Stimulated activated CD4-positive, alpha-beta T cell treated with anti-CD3 and anti-CD28 coated beads, TNF-alpha, amount 100 ng/mL, for 48 hours (primary cell): ENCODE results near the gene ADAM12.
A peak's percentile ranks its signal among the peaks of the same experiment; 100 is the strongest.
"Not testable (repeated sequence)": the region's sequence is repeated elsewhere in the genome, so short reads cannot be mapped to it uniquely, and the experiment has no call there.

Experiments
- DNase-seq, 3 donors: peaks; one replicate each; pipeline ENCODE4 v3.0.0-alpha.2; 2020; ENCODE audit warnings: low read depth in 3 of 3

Gene ADAM12

GRCh38 chr10:126057494-126057893, 330.8 kb downstream of the ADAM12 start:
- DNase-seq = no peak

DNA sequence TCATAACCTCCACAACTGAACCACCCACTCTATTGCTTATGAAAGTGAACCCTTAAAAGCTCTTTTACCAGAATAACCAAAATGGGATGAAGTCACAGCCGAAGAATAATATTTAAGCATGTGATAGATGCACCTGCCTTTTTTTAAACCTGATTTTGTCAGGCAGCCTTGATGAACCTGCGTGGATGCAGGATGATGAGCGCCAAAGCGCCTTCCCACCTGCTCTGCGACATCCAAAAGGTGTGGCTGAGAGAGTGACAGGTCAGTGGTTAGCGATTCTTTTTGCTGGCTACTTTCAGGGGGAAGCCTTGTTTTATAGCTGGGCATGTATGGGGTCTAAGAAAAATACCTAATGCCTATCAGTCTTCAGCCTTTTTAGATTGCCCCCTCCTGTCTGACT, 334.1 kb downstream of the ADAM12 start:
- no peak for DNase-seq

GRCh38 chr10:126052171-126052570, 336.1 kb downstream of the ADAM12 start:
- no peak for DNase-seq

DNA sequence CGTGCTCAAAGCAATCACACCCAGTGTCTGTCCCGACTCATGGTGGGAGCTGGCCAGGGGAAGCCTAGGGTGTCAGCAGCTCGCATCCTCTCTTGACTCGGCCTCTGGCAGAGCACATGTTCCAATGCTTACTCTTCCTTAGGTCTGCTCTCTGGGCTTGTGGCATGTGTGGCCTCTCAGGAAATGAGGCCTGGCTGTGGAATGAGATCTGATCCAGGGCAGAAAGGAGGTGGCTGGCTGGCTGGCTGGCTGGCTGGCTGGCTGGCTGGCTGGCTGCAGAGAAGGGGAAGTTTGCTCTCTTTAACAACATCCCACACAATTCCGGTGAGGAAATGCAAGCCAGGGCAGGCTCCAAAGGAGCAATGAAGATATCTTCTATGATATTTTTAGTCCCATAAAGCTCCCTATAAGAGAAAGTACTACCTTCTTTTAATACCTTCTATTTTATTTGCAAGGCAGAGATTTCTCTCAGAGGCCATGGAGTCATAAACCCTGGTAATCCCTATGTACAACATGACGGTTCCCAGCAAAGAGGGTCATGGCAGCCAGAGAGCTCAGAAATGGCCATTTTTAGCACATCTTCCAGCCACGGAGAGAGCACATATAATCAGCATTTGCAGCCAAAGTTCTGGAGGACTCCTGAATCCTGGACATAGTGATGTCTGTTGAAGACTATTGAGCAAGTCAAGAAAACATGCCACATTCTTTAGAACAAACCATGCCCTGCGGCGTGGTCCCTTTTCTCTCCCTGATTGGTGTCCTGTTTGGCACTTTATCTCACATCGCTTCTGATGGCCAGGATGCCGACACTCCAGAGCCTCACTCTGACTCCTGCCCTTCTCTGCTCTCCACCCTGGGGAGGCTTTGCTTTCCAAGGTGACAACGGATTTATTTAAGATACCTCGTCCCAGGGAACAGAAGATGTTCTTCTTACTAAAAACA, 338.2 kb downstream of the ADAM12 start:
- DNase-seq = no peak

DNA sequence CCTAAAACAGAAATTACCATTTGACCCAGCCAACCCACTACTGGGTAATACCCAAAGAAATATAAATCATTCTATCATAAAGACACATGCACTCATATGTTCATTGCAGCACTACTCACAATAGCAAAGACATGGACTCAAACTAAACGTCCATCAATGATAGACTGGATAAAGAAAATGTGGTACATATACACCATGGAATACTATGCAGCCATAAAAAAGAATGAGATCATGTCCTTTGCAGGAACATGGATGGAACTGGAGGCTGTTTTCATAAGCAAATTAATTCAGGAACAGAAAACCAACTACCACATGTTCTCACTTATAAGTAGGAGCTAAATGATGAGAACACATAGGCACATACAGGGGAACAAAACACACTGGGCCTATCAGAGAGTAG, 340.5 kb downstream of the ADAM12 start:
- DNase-seq = not testable (repeated sequence)

DNA sequence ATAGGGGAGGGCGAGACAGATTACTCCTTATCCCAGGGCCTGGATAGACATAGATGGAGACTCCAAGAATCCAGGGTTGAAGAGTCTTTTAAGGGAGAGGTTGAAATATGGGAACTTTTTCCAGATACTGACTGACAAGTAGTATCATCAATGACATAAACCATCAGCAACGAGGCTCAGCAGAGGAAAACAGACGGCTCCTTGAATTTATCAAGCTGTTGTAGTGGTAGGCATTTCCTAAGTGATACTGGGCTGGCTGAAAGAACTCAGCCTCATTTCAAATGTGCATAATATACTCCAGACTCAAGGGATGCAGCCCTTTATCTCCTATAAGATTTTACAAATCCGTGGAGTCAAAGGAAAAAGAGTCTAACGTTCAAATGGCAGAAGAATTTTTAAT, 341.4 kb downstream of the ADAM12 start:
- no peak for DNase-seq

- DNase-seq = no peak
Observed at GRCh38 chr10:126045861-126046260, 342.4 kb downstream of the ADAM12 start.

- DNase-seq = no peak
Observed at GRCh38 chr10:126043389-126043788, 344.9 kb downstream of the ADAM12 start.

DNA sequence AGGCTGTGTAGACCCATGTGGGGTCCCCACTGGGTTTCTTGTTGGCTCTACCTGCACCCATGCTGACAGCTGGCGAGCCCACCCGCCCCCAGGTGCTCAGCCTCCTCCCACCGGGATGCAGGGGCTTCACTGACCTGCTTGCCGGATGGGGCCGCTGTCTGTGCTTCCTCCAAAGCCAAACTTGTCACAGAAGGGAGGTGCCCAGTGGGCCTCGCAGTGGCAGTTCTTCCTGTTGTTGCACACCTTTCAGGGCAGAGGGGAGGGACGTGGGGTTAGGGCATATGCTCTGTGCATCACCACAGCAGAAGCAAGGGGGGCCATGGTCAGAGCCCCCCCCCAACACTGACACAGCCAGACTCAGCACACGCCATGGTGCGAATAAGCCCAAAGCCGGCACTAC, 345.4 kb downstream of the ADAM12 start:
- no peak for DNase-seq

GRCh38 chr10:126042354-126042753, 345.9 kb downstream of the ADAM12 start:
- no peak for DNase-seq

DNA sequence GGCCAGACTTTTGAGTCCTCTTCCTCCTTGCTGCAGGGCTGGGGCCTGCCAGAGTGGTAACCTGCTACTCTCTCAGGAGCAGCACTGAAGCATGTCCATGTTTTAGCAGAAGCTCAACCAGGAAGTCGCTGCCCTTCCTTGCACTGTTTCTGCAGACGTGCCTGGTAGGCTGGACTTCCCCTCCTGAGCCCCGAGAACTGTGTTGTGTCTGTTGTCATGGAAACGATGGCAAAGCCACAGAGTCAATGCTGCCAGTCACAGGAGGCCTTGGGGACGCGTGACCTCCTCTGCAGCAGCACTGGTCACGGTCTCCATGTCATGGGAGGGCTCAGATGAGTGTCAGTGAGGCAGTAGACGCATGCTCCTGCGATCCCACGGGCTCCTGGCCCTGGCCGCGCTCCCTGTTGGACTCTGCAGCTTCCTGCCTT, 346.5 kb downstream of the ADAM12 start:
- peak; percentile 23 to 66 (median 39) for DNase-seq

GRCh38 chr10:126041117-126041516, 347.2 kb downstream of the ADAM12 start:
- no peak for DNase-seq

DNA sequence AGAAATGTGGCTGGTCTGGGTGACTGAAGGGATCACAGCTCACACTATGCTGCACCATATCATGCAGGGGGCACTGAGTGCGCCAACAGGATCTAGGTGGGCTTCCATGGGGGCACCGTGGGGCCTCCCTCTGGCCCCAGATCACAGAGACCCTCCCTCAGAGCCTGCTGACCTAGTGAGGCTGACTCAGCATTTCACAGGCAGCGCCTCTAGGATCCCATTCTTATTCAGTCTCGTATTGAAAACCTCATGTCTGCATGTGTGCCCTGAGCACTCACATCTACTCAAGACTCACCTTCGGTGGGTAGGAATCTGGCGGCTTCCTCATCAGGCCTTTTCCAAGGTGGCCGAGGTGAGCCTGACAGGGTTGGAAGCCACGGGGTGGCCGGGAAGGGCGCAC, 350.3 kb downstream of the ADAM12 start:
- DNase-seq = no peak

DNA sequence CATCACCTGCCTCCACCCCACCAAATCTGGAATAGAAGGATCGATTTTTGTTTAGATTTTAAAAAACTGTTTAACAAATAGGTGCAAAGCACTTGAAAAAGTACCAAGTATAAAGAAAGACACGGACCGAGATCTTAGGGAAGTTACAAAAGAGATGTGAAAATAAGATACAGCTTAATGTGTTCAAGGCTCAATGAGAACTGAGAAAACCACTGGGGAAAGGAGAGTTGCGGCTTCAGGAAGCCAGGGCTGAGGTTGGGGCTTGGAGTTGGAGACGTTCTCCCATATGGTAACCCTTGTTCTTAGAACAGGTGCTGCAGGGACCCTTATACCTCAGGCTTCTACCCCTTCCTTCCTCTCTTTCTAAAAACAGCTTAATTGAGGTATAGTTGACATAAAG, 351.8 kb downstream of the ADAM12 start:
- DNase-seq = no peak

DNA sequence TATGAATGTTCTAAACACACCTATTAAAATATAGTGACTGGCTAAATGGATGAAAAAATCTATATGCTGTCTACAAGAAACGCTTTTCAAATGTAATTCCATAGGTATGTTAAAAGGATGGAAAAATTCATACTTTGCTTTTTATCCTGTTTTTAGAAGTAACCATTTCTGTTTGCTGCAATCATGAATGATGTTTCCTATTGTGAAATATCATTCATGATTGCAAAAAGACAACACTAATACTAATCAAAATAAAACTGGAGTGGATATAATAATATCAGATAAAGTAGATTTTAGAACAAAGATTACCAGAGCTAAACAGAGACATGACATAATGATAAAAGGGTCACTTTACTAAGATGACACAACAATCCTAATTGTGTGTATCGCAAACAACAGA, 353.7 kb downstream of the ADAM12 start:
- DNase-seq = no peak

- no peak for DNase-seq
Observed at GRCh38 chr10:126029999-126030398, 358.3 kb downstream of the ADAM12 start.

GRCh38 chr10:126027692-126028091, 360.6 kb downstream of the ADAM12 start:
- DNase-seq = no peak

DNA sequence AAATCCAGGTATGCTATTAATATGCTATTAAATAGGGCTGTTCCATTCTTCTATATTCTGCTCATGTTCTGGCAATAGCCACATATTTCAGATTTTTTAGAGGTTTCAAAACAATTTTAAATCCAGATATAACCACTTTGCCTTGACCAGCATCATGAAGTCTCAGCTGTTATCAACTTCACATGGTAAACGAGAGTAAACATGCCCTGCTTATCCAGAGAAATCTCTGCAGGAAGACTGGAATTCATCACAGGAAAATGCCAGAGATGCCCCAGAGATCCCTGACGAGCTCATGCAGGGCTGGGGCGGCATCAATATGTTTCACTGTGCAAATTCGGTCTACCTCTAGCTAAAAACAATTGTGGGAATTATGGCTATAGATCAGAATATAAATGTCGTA, 365.4 kb downstream of the ADAM12 start:
- no peak for DNase-seq

- no peak for DNase-seq
Observed at GRCh38 chr10:126021833-126022500, 366.3 kb downstream of the ADAM12 start.

DNA sequence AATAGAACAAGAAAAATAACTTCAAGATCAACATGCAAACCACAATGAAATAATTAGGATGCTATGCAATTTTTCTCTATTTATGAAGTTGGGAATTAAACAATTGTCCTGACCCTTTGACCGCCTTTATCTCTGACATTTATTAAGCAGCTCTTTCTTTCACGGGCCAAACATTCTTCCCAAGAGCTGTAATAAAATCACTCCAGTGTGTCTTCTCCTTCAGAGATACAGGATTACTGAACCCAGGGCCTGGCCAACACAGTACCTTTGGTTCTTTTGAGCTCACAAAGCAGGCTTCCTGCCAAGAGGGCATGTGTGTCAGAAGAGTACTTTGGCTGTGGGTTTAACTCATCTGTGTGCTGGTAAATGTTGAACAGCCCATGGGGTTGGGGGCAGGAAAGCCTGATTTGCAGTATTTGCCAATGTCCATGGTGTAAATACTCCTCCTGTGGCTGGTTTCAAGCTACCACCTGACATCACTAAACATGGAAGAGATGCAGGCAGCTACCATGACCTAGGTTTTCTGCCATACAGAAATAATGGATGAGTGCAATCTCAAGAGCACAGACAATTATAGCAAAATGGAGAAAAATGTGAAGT, 370.2 kb downstream of the ADAM12 start:
- DNase-seq = no peak

GRCh38 chr10:126016882-126017281, 371.4 kb downstream of the ADAM12 start:
- no peak for DNase-seq

- DNase-seq = no peak
Observed at GRCh38 chr10:126016156-126016805, 372.0 kb downstream of the ADAM12 start.
